GM15510 (cell line): ENCODE data around the gene HLA-DOA.

Experiments used
- POLR2A ChIP-seq: IDR thresholded peaks from 3 replicates; pipeline ENCODE4 v1.6.1; 2011; ENCODE audit warnings: borderline replicate concordance; ENCODE audit not compliant: insufficient read length; ENCODE audit errors: extremely low read depth

HLA-DOA gene

DNA sequence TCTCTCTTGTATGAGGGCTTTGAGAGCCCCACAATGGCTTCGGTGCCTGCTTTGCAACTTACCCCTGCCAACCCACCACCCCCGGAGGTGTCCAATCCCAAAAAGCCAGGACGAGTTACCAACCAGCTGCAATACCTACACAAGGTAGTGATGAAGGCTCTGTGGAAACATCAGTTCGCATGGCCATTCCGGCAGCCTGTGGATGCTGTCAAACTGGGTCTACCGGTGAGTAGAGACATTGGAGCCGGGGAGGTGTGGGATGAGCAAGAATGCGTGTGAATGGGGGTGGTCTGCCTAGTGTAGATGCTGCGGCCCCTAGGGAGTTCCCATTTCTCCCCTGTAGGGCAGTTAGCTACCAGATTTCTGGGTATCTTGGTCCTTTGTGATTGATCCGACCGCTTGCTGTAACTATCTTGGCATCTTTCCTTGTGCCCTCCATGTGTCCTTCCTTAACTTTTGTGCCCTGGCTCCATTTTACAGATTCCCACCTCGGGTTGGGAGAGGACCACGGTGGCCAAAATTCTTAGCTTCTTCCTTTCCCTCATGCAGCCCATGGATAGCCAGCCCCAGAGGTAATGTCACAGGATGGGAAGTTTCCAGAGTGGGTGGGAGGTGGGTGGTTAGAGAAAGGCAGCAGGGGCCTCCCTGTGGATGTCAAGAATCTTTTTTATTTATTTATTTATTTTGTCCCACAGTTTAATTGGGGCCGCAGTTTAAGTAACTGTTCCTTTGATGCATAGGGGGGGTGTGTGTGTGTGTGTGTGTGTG, 34.7 kb downstream of the HLA-DOA start:
- no peak for TF ChIP-seq POLR2A

GRCh38 chr6:32974016-32974333, 35.4 kb downstream of the HLA-DOA start:
- TF ChIP-seq POLR2A, result no peak

DNA sequence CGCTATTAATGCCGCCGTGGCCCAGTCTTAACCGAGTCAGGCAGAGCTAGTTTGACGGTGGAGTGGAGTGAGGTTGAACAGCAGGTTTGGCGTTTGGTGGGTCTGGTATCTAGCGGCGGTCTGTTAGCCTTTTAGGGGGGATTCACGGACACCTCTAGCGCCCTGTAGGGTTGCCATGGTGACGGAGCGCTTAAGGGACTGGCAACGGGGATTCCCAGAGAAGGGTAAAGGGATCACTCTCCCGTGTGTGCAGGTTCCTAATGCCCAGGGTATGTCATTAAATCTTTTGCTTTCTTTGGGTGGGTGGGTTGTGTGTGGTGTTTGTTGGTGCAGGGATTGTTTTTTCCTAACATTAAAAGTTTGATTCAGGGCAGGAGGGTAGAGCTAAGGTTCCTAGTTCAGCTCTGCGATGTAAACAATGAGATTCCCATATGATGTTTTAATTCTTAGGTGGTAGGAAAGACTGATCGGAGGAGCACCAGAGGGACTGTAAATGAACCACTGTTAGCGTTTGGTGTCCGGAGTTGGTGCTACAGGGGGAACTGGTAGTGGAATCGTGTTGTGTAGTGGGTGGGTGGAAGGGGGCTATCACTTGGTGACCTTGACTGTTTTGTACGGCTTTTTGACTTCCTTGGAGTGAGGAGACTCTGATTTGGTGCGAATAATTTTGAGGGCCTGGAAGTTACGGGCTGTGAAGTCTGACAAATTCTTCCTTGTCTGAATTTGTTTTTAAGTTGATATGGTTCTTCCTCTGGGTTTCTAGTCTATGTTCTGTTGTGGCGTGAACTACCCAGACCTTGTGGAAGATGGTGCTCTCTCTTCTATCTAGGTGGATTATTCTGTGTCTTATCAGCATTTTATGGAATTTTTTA, 36.0 kb downstream of the HLA-DOA start:
- no peak for TF ChIP-seq POLR2A

- no peak for TF ChIP-seq POLR2A
Measured at GRCh38 chr6:32972353-32973143, 36.8 kb downstream of the HLA-DOA start.

- TF ChIP-seq POLR2A, result peak; percentile 100
Measured at GRCh38 chr6:32971581-32972352, 37.6 kb downstream of the HLA-DOA start.

- TF ChIP-seq POLR2A, result no peak
Measured at GRCh38 chr6:32971242-32971580, 38.2 kb downstream of the HLA-DOA start.

DNA sequence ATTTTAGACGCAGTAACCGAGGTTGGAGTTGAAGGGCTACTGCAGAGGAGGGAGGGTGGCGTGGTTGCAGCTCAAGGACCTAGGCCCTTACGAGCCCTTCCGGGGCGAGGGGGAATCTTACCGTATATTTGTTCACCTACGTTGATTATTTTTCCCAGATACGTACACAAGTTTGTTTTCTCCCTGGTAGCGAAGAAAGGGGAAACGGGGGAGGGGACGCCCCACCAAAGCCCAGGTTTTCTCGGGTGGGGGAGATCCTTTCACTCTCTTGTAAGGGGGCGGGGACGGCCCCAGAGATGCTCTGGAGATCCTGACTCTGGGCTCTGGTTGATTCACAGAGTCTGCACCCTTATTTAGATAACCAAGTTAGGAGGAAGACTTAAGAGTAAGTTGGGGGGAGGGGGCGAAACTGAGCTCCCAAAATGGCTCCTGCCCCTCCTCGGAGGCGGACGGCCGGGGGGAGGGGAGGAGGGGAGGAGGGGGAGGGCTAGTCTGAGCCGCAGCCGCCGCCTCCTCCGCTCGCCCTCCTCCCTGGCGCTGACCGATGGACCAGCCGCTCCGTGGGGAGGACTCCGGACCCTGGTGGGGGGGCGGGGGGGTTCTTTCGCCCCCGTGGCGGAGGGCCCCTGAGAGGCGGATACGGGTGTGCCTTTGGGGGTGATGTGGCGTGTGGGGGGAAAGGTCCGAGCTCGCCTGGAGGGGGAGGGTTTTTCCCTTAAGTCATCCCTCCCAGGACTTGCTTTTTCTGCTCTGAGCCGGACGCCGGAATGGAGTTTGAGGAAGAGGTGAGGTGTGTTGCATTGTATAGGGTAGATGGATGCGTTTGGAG, 38.8 kb downstream of the HLA-DOA start:
- TF ChIP-seq POLR2A, result peak; percentile 29

- TF ChIP-seq POLR2A, result peak; percentile 39
Measured at GRCh38 chr6:32969685-32970412, 39.5 kb downstream of the HLA-DOA start.

- peak; percentile 52 for TF ChIP-seq POLR2A
Measured at GRCh38 chr6:32968867-32969684, 40.3 kb downstream of the HLA-DOA start.

- TF ChIP-seq POLR2A, result peak; percentile 80
Measured at GRCh38 chr6:32968093-32968866, 41.1 kb downstream of the HLA-DOA start, which contains the start of gene BRD2. TSS of gene BRD2 (plus strand) at chr6:32968594. CDS start at chr6:32972899, 4,305 bp downstream.
